Skeletal muscle satellite cell (primary cell): Measurements from ENCODE around the gene HOXB8. TPM values are rescaled to one million over a fixed set of nuclear protein-coding genes. Genes with fewer than 3 reads are reported as not detected.

Experiments used
- H3K27me3 ChIP-seq: 2 replicates; pipeline ENCODE4 v1.7.0; 2013; ENCODE audit warnings: low read length; ENCODE audit not compliant: control insufficient read depth, insufficient read depth
- H3K36me3 ChIP-seq: 2 replicates; pipeline ENCODE4 v1.7.0; 2013; ENCODE audit warnings: mild to moderate bottlenecking, control low read depth, low read length; ENCODE audit not compliant: insufficient read depth
- H3K4me1 ChIP-seq: 2 replicates; pipeline ENCODE4 v1.7.0; 2013; ENCODE audit warnings: low read length; ENCODE audit not compliant: control insufficient read depth, insufficient read depth
- H3K4me2 ChIP-seq: 2 replicates; pipeline ENCODE4 v1.7.0; 2013; ENCODE audit warnings: mild to moderate bottlenecking, low read length
- H3K4me3 ChIP-seq: 2 replicates; pipeline ENCODE4 v1.7.0; 2013; ENCODE audit warnings: low read length
- H3K9ac ChIP-seq: 2 replicates; pipeline ENCODE4 v1.7.0; 2013; ENCODE audit warnings: mild to moderate bottlenecking, low read depth, low read length, moderate library complexity
- H3K9me3 ChIP-seq: replicated peaks from 2 replicates; pipeline ENCODE4 v1.7.0; 2013; ENCODE audit warnings: mild to moderate bottlenecking, control low read depth, low read length
- small RNA-seq: library from RNA; depleted of rRNA; stranded (forward); fragments of <200 nt; gene quantifications from one replicate; pipeline ENCODE3, GENCODE V24; 2012

Gene HOXB8

GRCh38 chr17:48563385-48563838 lies 51.7 kb downstream of the HOXB8 start:
- Histone ChIP-seq H3K4me1 (peaks cover 27% of the 10 kb centered on the region), H3K4me3 (peak overlapping the region; percentile 72), H3K4me2 (peak overlapping the region; percentile 94), H3K36me3 (peaks cover 16% of the 10 kb centered on the region), H3K9ac (no peak overlapping the region), H3K27me3 (no peaks in the 10 kb centered on the region), H3K9me3 (no peaks in the 10 kb centered on the region)

- Histone ChIP-seq H3K4me3 (no peak overlapping the region), H3K9me3 (no peaks in the 10 kb centered on the region), H3K36me3 (peaks cover 16% of the 10 kb centered on the region), H3K4me2 (peak overlapping the region; percentile 94), H3K9ac (no peak overlapping the region), H3K27me3 (no peaks in the 10 kb centered on the region), H3K4me1 (peaks cover 27% of the 10 kb centered on the region)
These were observed 52.2 kb downstream of the HOXB8 start for GRCh38 chr17:48562934-48563333.

Small RNA genes within 50 kb of the gene (small RNA-seq; reads per million reads assigned to genes)
- gene MIR196A1, result not detected
